ENCODE measurements around the gene HES5. TPM values are rescaled to one million over a fixed set of nuclear protein-coding genes. Genes with fewer than 3 reads are reported as not detected.
"Not testable (repeated sequence)": the region's sequence is repeated elsewhere in the genome, so short reads cannot be mapped to it uniquely, and the experiment has no call there.

The HES5 gene
- polyA plus RNA-seq, 1 donor (not counting 4 experiments of a cell fraction or from before 2014, with no cell fraction given), result 0.33 TPM

DNA sequence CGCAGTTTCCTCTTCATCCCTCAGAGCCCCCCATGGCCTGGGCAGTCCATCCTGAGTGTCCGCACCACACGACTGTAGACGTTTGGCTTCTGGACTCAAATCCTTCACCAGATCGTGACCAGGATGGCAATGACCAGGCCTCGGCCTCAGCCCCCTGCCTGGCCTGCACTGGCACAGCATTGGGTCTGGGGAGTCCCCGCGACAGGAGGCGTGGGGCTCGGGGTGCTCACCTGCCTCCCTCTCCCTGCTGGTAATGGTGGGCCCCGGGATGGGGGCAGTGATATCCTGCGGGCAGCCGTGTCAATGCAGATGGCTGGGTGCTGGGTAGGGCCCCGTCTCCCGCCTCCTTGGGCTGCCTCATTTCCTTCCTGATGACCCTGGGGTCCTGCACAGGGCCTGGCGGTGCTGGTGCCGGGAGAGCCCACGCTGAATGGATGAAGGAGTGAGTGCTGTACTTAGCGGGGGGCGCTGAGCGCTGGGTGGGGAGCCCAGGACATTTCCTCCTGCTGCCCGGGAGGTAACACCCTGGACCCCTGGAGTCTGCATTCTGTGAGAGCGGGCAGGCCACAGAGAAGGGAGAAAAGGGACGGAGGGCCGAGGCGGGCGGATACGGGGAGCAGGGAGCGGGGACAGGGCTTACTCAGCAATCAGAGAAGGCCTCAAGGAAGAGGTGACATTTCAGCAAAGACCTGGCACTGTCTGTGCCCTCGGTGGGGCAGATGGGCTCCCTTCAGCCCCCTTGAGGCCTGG is 24.0 kb upstream of the HES5 start:
- no peaks in the 10 kb centered on the region for H3K27me3 ChIP-seq (ENCODE audit: control insufficient read depth, extremely low read depth, insufficient read depth, low read length)
- peaks cover 12% of the 10 kb centered on the region for H3K4me1 ChIP-seq (ENCODE audit: control insufficient read depth, extremely low read depth, insufficient read depth, low read length)
- no peak overlapping the region for H3K4me2 ChIP-seq (ENCODE audit: control insufficient read depth, extremely low read depth, insufficient read depth, low read depth, low read length)
- no peaks in the 10 kb centered on the region for H4K20me1 ChIP-seq (ENCODE audit: control insufficient read depth, extremely low read depth, insufficient read depth, low read length)
- no peak overlapping the region for H3K4me3 ChIP-seq (ENCODE audit: control insufficient read depth in 2 of 3, extremely low read depth in 1 of 3, insufficient read depth in 2 of 3, low read depth in 1 of 3, low read length in 3 of 3)
- FAIRE-seq (no peak), DNase-seq (ENCODE audit: low read depth, low spot score) (no peak)
- H3K9me1 ChIP-seq (ENCODE audit: control insufficient read depth, extremely low read depth, insufficient read depth, low read length), result no peaks in the 10 kb centered on the region
- no peaks in the 10 kb centered on the region for H3K9me3 ChIP-seq (ENCODE audit: control insufficient read depth, low read depth, low read length)
- dilution Hi-C loops (cut with MboI; ENCODE audit: extremely low pct_ligation_motif_present, low sequenced_read_pairs), result no loop called here
- no peaks in the 10 kb centered on the region for H3K36me3 ChIP-seq (ENCODE audit: control insufficient read depth in 2 of 2, extremely low read depth in 1 of 2, insufficient read depth in 2 of 2, low read length in 2 of 2)
- no peak overlapping the region for H3K9ac ChIP-seq (ENCODE audit: control insufficient read depth, extremely low read depth, insufficient read depth, low read length)
- H2AFZ ChIP-seq (ENCODE audit: control insufficient read depth, low read length), result no peak overlapping the region
- H3K27ac ChIP-seq (ENCODE audit: control insufficient read depth, insufficient read depth, low read length), result no peak overlapping the region
- TF ChIP-seq, protein P1, sequence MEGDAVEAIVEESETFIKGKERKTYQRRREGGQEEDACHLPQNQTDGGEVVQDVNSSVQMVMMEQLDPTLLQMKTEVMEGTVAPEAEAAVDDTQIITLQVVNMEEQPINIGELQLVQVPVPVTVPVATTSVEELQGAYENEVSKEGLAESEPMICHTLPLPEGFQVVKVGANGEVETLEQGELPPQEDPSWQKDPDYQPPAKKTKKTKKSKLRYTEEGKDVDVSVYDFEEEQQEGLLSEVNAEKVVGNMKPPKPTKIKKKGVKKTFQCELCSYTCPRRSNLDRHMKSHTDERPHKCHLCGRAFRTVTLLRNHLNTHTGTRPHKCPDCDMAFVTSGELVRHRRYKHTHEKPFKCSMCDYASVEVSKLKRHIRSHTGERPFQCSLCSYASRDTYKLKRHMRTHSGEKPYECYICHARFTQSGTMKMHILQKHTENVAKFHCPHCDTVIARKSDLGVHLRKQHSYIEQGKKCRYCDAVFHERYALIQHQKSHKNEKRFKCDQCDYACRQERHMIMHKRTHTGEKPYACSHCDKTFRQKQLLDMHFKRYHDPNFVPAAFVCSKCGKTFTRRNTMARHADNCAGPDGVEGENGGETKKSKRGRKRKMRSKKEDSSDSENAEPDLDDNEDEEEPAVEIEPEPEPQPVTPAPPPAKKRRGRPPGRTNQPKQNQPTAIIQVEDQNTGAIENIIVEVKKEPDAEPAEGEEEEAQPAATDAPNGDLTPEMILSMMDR (optimal IDR thresholded peaks at IDR 0.05 in 1 of 3, IDR thresholded peaks at IDR 0.05 in 1 of 3, conservative IDR thresholded peaks at IDR 0.05 in 1 of 3; ENCODE audit: extremely low read depth in 1 of 3, insufficient read depth in 2 of 3, low read length in 3 of 3), result no peak
- TF ChIP-seq EZH2 (IDR thresholded peaks at IDR 0.05; ENCODE audit: low read length), result no peak
- no peaks in the 10 kb centered on the region for H3K79me2 ChIP-seq (ENCODE audit: control insufficient read depth, insufficient read depth, low read length)

DNA sequence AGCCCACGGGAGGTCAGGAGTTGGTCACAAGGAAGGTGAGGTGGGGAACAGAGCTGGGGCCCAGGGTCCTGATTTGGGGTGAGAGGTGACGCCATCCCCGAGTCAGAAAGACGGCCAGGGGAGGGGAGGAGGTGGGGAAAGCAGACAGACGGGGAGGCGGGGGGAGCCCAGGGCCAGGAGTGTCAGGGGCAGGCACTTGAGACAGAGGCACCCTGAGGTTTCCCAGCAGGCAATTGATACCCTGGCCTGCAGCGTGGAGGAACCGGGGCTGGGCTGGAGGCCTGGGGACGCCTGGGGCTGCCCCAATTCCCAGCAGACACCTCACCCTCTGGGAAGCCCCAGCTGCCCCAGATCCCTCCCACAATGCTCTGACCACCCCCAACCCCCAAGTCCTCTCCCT is 23.0 kb upstream of the HES5 start:
- H3K9ac ChIP-seq (ENCODE audit: control insufficient read depth, extremely low read depth, insufficient read depth, low read length); H3K9me1 ChIP-seq (ENCODE audit: control insufficient read depth, extremely low read depth, insufficient read depth, low read length); H3K79me2 ChIP-seq (ENCODE audit: control insufficient read depth, insufficient read depth, low read length); H2AFZ ChIP-seq (ENCODE audit: control insufficient read depth, low read length); H3K27me3 ChIP-seq (ENCODE audit: control insufficient read depth, extremely low read depth, insufficient read depth, low read length); H3K9me3 ChIP-seq (ENCODE audit: control insufficient read depth, low read depth, low read length); dilution Hi-C loops (cut with MboI; ENCODE audit: extremely low pct_ligation_motif_present, low sequenced_read_pairs); H3K4me3 ChIP-seq (ENCODE audit: control insufficient read depth in 2 of 3, extremely low read depth in 1 of 3, insufficient read depth in 2 of 3, low read depth in 1 of 3, low read length in 3 of 3); H3K4me2 ChIP-seq (ENCODE audit: control insufficient read depth, extremely low read depth, insufficient read depth, low read depth, low read length); DNase-seq (ENCODE audit: low read depth, low spot score); H3K27ac ChIP-seq (ENCODE audit: control insufficient read depth, insufficient read depth, low read length); H3K36me3 ChIP-seq (ENCODE audit: control insufficient read depth in 2 of 2, extremely low read depth in 1 of 2, insufficient read depth in 2 of 2, low read length in 2 of 2); FAIRE-seq; H4K20me1 ChIP-seq (ENCODE audit: control insufficient read depth, extremely low read depth, insufficient read depth, low read length): not testable (repeated sequence)
- peaks cover 21% of the 10 kb centered on the region for H3K4me1 ChIP-seq (ENCODE audit: control insufficient read depth, extremely low read depth, insufficient read depth, low read length)

DNA sequence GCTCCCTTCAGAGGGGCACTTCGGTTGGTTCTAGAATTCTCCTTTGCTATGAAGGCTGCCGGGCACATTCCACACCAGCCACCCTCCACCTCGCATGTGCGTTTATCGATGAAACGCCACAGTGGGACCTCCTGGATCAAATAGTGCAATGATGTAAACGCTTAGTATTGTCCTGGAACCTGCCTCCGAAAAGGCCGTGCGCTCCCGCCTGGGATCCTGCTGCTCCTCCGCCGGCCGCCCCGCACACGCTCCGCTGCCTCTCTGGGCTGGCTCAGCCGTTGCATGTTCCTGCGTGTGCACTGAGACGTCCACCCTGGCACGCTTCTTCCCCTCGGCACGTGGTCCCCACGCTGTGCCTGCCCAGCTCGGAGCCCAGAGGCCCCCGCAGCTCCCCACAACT is 22.1 kb upstream of the HES5 start:
- FAIRE-seq (no peak), DNase-seq (ENCODE audit: low read depth, low spot score) (no peak)
- no peaks in the 10 kb centered on the region for H3K36me3 ChIP-seq (ENCODE audit: control insufficient read depth in 2 of 2, extremely low read depth in 1 of 2, insufficient read depth in 2 of 2, low read length in 2 of 2)
- H3K4me3 ChIP-seq (ENCODE audit: control insufficient read depth in 2 of 3, extremely low read depth in 1 of 3, insufficient read depth in 2 of 3, low read depth in 1 of 3, low read length in 3 of 3), result no peak overlapping the region
- TF ChIP-seq EZH2 (IDR thresholded peaks at IDR 0.05; ENCODE audit: low read length), result no peak
- TF ChIP-seq, protein P1 (optimal IDR thresholded peaks at IDR 0.05 in 1 of 3, IDR thresholded peaks at IDR 0.05 in 1 of 3, conservative IDR thresholded peaks at IDR 0.05 in 1 of 3; ENCODE audit: extremely low read depth in 1 of 3, insufficient read depth in 2 of 3, low read length in 3 of 3), result no peak
- no peak overlapping the region for H3K27ac ChIP-seq (ENCODE audit: control insufficient read depth, insufficient read depth, low read length)
- H3K79me2 ChIP-seq (ENCODE audit: control insufficient read depth, insufficient read depth, low read length), result no peaks in the 10 kb centered on the region
- dilution Hi-C loops (cut with MboI; ENCODE audit: extremely low pct_ligation_motif_present, low sequenced_read_pairs), result no loop called here
- H4K20me1 ChIP-seq (ENCODE audit: control insufficient read depth, extremely low read depth, insufficient read depth, low read length), result no peaks in the 10 kb centered on the region
- H3K9me1 ChIP-seq (ENCODE audit: control insufficient read depth, extremely low read depth, insufficient read depth, low read length), result no peaks in the 10 kb centered on the region
- no peaks in the 10 kb centered on the region for H3K27me3 ChIP-seq (ENCODE audit: control insufficient read depth, extremely low read depth, insufficient read depth, low read length)
- H3K9ac ChIP-seq (ENCODE audit: control insufficient read depth, extremely low read depth, insufficient read depth, low read length), result no peak overlapping the region
- no peak overlapping the region for H3K4me2 ChIP-seq (ENCODE audit: control insufficient read depth, extremely low read depth, insufficient read depth, low read depth, low read length)
- H2AFZ ChIP-seq (ENCODE audit: control insufficient read depth, low read length), result no peak overlapping the region
- no peaks in the 10 kb centered on the region for H3K9me3 ChIP-seq (ENCODE audit: control insufficient read depth, low read depth, low read length)
- peaks cover 30% of the 10 kb centered on the region for H3K4me1 ChIP-seq (ENCODE audit: control insufficient read depth, extremely low read depth, insufficient read depth, low read length)

DNA sequence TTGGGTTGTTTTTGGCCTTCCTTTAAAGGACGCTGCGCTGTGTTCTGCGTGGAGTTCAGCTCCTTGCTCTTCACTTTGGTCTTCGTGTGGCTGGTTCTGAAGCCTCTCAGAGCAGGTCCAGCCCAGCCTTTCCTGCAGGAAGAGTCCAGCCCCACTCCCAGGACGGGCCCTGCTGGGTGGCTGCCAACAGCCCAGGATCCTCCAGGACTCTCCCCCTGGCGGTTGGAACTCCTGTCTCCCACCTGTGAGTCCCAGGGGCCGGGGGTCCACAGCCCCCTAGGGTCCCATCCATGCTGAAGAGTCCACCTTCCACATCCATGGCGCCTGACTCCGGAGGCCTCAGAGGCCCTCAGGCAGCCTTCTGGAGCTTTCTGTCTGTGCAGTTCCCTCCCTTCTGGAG is 21.5 kb upstream of the HES5 start:
- H3K9me1 ChIP-seq (ENCODE audit: control insufficient read depth, extremely low read depth, insufficient read depth, low read length); H3K9me3 ChIP-seq (ENCODE audit: control insufficient read depth, low read depth, low read length); H4K20me1 ChIP-seq (ENCODE audit: control insufficient read depth, extremely low read depth, insufficient read depth, low read length); H3K79me2 ChIP-seq (ENCODE audit: control insufficient read depth, insufficient read depth, low read length); dilution Hi-C loops (cut with MboI; ENCODE audit: extremely low pct_ligation_motif_present, low sequenced_read_pairs); H3K4me3 ChIP-seq (ENCODE audit: control insufficient read depth in 2 of 3, extremely low read depth in 1 of 3, insufficient read depth in 2 of 3, low read depth in 1 of 3, low read length in 3 of 3); H3K9ac ChIP-seq (ENCODE audit: control insufficient read depth, extremely low read depth, insufficient read depth, low read length); FAIRE-seq; H3K4me2 ChIP-seq (ENCODE audit: control insufficient read depth, extremely low read depth, insufficient read depth, low read depth, low read length); H2AFZ ChIP-seq (ENCODE audit: control insufficient read depth, low read length); H3K36me3 ChIP-seq (ENCODE audit: control insufficient read depth in 2 of 2, extremely low read depth in 1 of 2, insufficient read depth in 2 of 2, low read length in 2 of 2); H3K27me3 ChIP-seq (ENCODE audit: control insufficient read depth, extremely low read depth, insufficient read depth, low read length); DNase-seq (ENCODE audit: low read depth, low spot score); H3K27ac ChIP-seq (ENCODE audit: control insufficient read depth, insufficient read depth, low read length): not testable (repeated sequence)
- H3K4me1 ChIP-seq (ENCODE audit: control insufficient read depth, extremely low read depth, insufficient read depth, low read length), result peaks cover 34% of the 10 kb centered on the region

Data from keratinocyte (primary cell).